GM23338 (cell line): ENCODE data around the gene CDH23. TPM values are rescaled to one million over a fixed set of nuclear protein-coding genes. Genes with fewer than 3 reads are reported as not detected.

Source experiments
- ATAC-seq: fragments of 200-7000 bp; cut with Tn5 transposase; 3 replicates; pipeline ENCODE4 v1.9.1; 2020
- DNase-seq: peaks from one replicate; pipeline ENCODE4 v3.0.0-alpha.2; 2015; ENCODE audit warnings: low spot score
- H2AFZ ChIP-seq: fragments of 200-600 bp; sonication (generic); 2 replicates; pipeline ENCODE4 v1.8.0; 2016; ENCODE audit warnings: antibody characterized with exemption, mild to moderate bottlenecking, moderate library complexity
- H3F3A ChIP-seq: fragments of 200-600 bp; sonication (generic); replicated peaks from 2 replicates; pipeline ENCODE4 v1.8.0; 2017; ENCODE audit warnings: antibody characterized with exemption, mixed run types, low read depth
- H3K27ac ChIP-seq: fragments of 200-600 bp; sonication (generic); 2 replicates; pipeline ENCODE4 v1.6.1; 2016; ENCODE audit warnings: low read depth
- H3K27me3 ChIP-seq: fragments of 200-600 bp; sonication (generic); 2 replicates; pipeline ENCODE4 v1.8.0; 2016; ENCODE audit warnings: mild to moderate bottlenecking, mixed run types, moderate library complexity; ENCODE audit not compliant: insufficient read depth
- H3K36me3 ChIP-seq: fragments of 200-600 bp; sonication (generic); 2 replicates; pipeline ENCODE4 v1.8.0; 2016; ENCODE audit warnings: mild to moderate bottlenecking; ENCODE audit not compliant: insufficient read depth
- H3K4me1 ChIP-seq: fragments of 200-600 bp; sonication (generic); 2 replicates; pipeline ENCODE4 v1.8.0; 2016; ENCODE audit warnings: mild to moderate bottlenecking, moderate library complexity; ENCODE audit not compliant: insufficient read depth
- H3K4me2 ChIP-seq: fragments of 200-600 bp; sonication (generic); 2 replicates; pipeline ENCODE4 v1.7.1; 2017; ENCODE audit warnings: mixed run types
- H3K4me3 ChIP-seq: fragments of 200-600 bp; sonication (generic); 2 replicates; pipeline ENCODE4 v1.6.1; 2016; ENCODE audit warnings: mixed run types
- H3K79me2 ChIP-seq: fragments of 200-600 bp; sonication (generic); replicated peaks from 2 replicates; pipeline ENCODE4 v1.8.0; 2017; ENCODE audit warnings: mild to moderate bottlenecking; ENCODE audit not compliant: insufficient read depth
- H3K9me2 ChIP-seq: fragments of 200-600 bp; sonication (generic); 2 replicates; pipeline ENCODE4 v1.8.0; 2017; ENCODE audit not compliant: insufficient read depth
- H4K20me1 ChIP-seq: fragments of 200-600 bp; sonication (generic); replicated peaks from 2 replicates; pipeline ENCODE4 v1.8.0; 2017; ENCODE audit warnings: mild to moderate bottlenecking; ENCODE audit not compliant: insufficient read depth
- H3K27ac Mint-ChIP-seq: 2 replicates; pipeline ENCODE4 v1.8.0; 2020; ENCODE audit warnings: inconsistent platforms, mild to moderate bottlenecking, moderate library complexity, mixed read lengths
- H3K27me3 Mint-ChIP-seq: 3 replicates; pipeline ENCODE4 v1.8.0; 2022; ENCODE audit warnings: low read depth, mild to moderate bottlenecking, moderate library complexity, mixed read lengths, inconsistent platforms; ENCODE audit not compliant: insufficient read depth, poor library complexity
- H3K36me3 Mint-ChIP-seq: 3 replicates; pipeline ENCODE4 v1.8.0; 2021; ENCODE audit warnings: low read depth, mild to moderate bottlenecking, inconsistent platforms, moderate library complexity, mixed read lengths
- H3K4me1 Mint-ChIP-seq: 3 replicates; pipeline ENCODE4 v1.8.0; 2020; ENCODE audit warnings: mild to moderate bottlenecking, inconsistent platforms, mixed read lengths
- H3K4me3 Mint-ChIP-seq: 3 replicates; pipeline ENCODE4 v1.8.0; 2021; ENCODE audit warnings: moderate library complexity, mild to moderate bottlenecking, inconsistent platforms, mixed read lengths
- H3K9me3 Mint-ChIP-seq: 3 replicates; pipeline ENCODE4 v1.8.0; 2020; ENCODE audit warnings: moderate library complexity, mild to moderate bottlenecking, inconsistent platforms, mixed read lengths
- CREB1 ChIP-seq: fragments of 250-450 bp; sonication (Bioruptor Pico); IDR thresholded peaks from 2 replicates; pipeline ENCODE4 v1.5.0; 2020; ENCODE audit warnings: low read depth, mild to moderate bottlenecking, moderate library complexity
- EZH2 ChIP-seq: fragments of 200-600 bp; sonication (generic); IDR thresholded peaks from one replicate; pipeline ENCODE4 v1.8.0; 2017; ENCODE audit warnings: antibody characterized with exemption, mild to moderate bottlenecking, low read depth; ENCODE audit not compliant: unreplicated experiment
- EZH2phosphoT487 ChIP-seq: fragments of 200-600 bp; sonication (generic); IDR thresholded peaks from one replicate; pipeline ENCODE4 v1.8.1; 2018; ENCODE audit warnings: antibody characterized with exemption; ENCODE audit not compliant: unreplicated experiment
- JUNB ChIP-seq: IDR thresholded peaks from one replicate; pipeline ENCODE4 v1.6.1; 2016; ENCODE audit warnings: antibody characterized with exemption; ENCODE audit not compliant: unreplicated experiment
- NANOG ChIP-seq: IDR thresholded peaks from 2 replicates; pipeline ENCODE4 v1.6.1; 2016; ENCODE audit warnings: antibody characterized with exemption, borderline replicate concordance
- STAT1 ChIP-seq: IDR thresholded peaks from one replicate; pipeline ENCODE4 v1.6.1; 2016; ENCODE audit warnings: antibody characterized with exemption; ENCODE audit not compliant: unreplicated experiment
- ZNF114 ChIP-seq: fragments of 250-450 bp; sonication (Bioruptor Pico); IDR thresholded peaks from 2 replicates; pipeline ENCODE4 v1.5.0; 2020; ENCODE audit warnings: mild to moderate bottlenecking, moderate library complexity
- ZNF331 ChIP-seq: fragments of 250-450 bp; sonication (Bioruptor Pico); IDR thresholded peaks from 2 replicates; pipeline ENCODE4 v1.5.0; 2020; ENCODE audit warnings: low read depth, mild to moderate bottlenecking, moderate library complexity
- ZNF462 ChIP-seq: fragments of 250-450 bp; sonication (Bioruptor Pico); IDR thresholded peaks from 2 replicates; pipeline ENCODE4 v1.5.0; 2020; ENCODE audit warnings: mild to moderate bottlenecking, moderate library complexity
- polyA plus RNA-seq: library from polyadenylated mRNA; unstranded; fragments of >200 nt; fragmentation: Nextera tagmentation; extraction: Ambion mirVana; gene quantifications from 2 replicates; pipeline ENCODE4 v1.2.1, GENCODE V29; 2016
- total RNA-seq: library from RNA; depleted of rRNA; stranded (reverse); fragments of >200 nt; shearing (Covaris generic); gene quantifications from 2 replicates; pipeline ENCODE4 v1.2.3, GENCODE V29; 2014

The CDH23 gene
- total and polyA plus RNA-seq, 2 experiments from 2014 or later: 0.95 to 4.3 TPM

GRCh38 chr10:71526653-71527052 is 129.9 kb downstream of the CDH23 start:
- Mint-ChIP-seq H3K4me3 (no peak overlapping the region), H3K27me3 (peaks cover 6% of the 10 kb centered on the region), H3K27ac (no peak overlapping the region), H3K36me3 (no peaks in the 10 kb centered on the region), H3K9me3 (no peaks in the 10 kb centered on the region), H3K4me1 (peaks cover 38% of the 10 kb centered on the region)
- H3K36me3 ChIP-seq: no peaks in the 10 kb centered on the region
- H3F3A ChIP-seq: no peaks in the 10 kb centered on the region
- TF ChIP-seq ZNF114 (CRISPR knock-in tag) (no peak), ZNF331 (CRISPR knock-in tag) (no peak), JUNB (no peak), NANOG (no peak), EZH2phosphoT487 (no peak), STAT1 (no peak), ZNF462 (CRISPR knock-in tag) (no peak), CREB1 (no peak)
- H4K20me1 ChIP-seq: no peaks in the 10 kb centered on the region
- ATAC-seq: no peak
- H3K4me2 ChIP-seq: no peak overlapping the region
- no peaks in the 10 kb centered on the region for H3K27me3 ChIP-seq
- H3K4me1 ChIP-seq: peaks cover 12% of the 10 kb centered on the region; the same call in 1 of the 2 replicates
- H3K4me3 ChIP-seq: no peak overlapping the region
- no peak overlapping the region for H2AFZ ChIP-seq
- H3K9me2 ChIP-seq: no peaks in the 10 kb centered on the region
- no peaks in the 10 kb centered on the region for H3K79me2 ChIP-seq
- no peak for DNase-seq
- H3K27ac ChIP-seq: no peak overlapping the region

GRCh38 chr10:71527135-71527534 is 130.4 kb downstream of the CDH23 start:
- H3K27ac Mint-ChIP-seq: no peak overlapping the region
- H3K4me1 Mint-ChIP-seq: peaks cover 38% of the 10 kb centered on the region
- Histone ChIP-seq H3K9me2 (no peaks in the 10 kb centered on the region), H3K4me3 (no peak overlapping the region), H4K20me1 (no peaks in the 10 kb centered on the region), H3K4me2 (no peak overlapping the region), H3K27me3 (no peaks in the 10 kb centered on the region), H3F3A (no peaks in the 10 kb centered on the region), H3K4me1 (peaks cover 12% of the 10 kb centered on the region; the same call in 1 of the 2 replicates), H3K36me3 (no peaks in the 10 kb centered on the region), H3K27ac (no peak overlapping the region), H3K79me2 (no peaks in the 10 kb centered on the region), H2AFZ (no peak overlapping the region)
- DNase-seq (no peak), ATAC-seq (no peak)
- no peak overlapping the region for H3K4me3 Mint-ChIP-seq
- H3K9me3 Mint-ChIP-seq: no peaks in the 10 kb centered on the region
- H3K36me3 Mint-ChIP-seq: no peaks in the 10 kb centered on the region
- peaks cover 6% of the 10 kb centered on the region for H3K27me3 Mint-ChIP-seq
- TF ChIP-seq ZNF331 (CRISPR knock-in tag) (no peak), EZH2phosphoT487 (no peak), EZH2 (no peak)
